Activated naive CD8-positive, alpha-beta T cell treated with anti-CD3 and anti-CD28 coated beads for 36 hours (primary cell): ENCODE measurements around the gene MCRIP2. TPM values are rescaled to one million over a fixed set of nuclear protein-coding genes. Genes with fewer than 3 reads are reported as not detected.
"Not testable (repeated sequence)": the region's sequence is repeated elsewhere in the genome, so short reads cannot be mapped to it uniquely, and the experiment has no call there.

Experiments
- DNase-seq: peaks from one replicate; pipeline ENCODE4 v3.0.0; 2021
- H3K27ac Mint-ChIP-seq: one replicate; pipeline ENCODE4 v1.8.0; 2022; ENCODE audit warnings: mild to moderate bottlenecking, moderate library complexity, mixed read lengths
- H3K27me3 Mint-ChIP-seq: one replicate; pipeline ENCODE4 v1.8.0; 2022; ENCODE audit warnings: mild to moderate bottlenecking, mixed read lengths
- H3K36me3 Mint-ChIP-seq: one replicate; pipeline ENCODE4 v1.8.0; 2021; ENCODE audit warnings: mild to moderate bottlenecking, mixed read lengths
- H3K4me1 Mint-ChIP-seq: one replicate; pipeline ENCODE4 v1.8.0; 2021; ENCODE audit warnings: mixed read lengths
- H3K4me3 Mint-ChIP-seq: one replicate; pipeline ENCODE4 v1.8.0; 2022; ENCODE audit warnings: mild to moderate bottlenecking, moderate library complexity, mixed read lengths
- H3K9me3 Mint-ChIP-seq: one replicate; pipeline ENCODE4 v1.8.0; 2022; ENCODE audit warnings: mixed read lengths
- total RNA-seq, 2 experiments: library from RNA; stranded (reverse); gene quantifications; one replicate each; pipeline ENCODE4 v1.2.3, GENCODE V29; 2021

The MCRIP2 gene, protein sequence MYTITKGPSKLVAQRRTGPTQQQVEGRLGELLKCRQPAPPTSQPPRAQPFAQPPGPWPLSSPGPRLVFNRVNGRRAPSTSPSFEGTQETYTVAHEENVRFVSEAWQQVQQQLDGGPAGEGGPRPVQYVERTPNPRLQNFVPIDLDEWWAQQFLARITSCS
- total RNA-seq, result 10 to 100 TPM; 56.0 to 60.3 TPM

DNA sequence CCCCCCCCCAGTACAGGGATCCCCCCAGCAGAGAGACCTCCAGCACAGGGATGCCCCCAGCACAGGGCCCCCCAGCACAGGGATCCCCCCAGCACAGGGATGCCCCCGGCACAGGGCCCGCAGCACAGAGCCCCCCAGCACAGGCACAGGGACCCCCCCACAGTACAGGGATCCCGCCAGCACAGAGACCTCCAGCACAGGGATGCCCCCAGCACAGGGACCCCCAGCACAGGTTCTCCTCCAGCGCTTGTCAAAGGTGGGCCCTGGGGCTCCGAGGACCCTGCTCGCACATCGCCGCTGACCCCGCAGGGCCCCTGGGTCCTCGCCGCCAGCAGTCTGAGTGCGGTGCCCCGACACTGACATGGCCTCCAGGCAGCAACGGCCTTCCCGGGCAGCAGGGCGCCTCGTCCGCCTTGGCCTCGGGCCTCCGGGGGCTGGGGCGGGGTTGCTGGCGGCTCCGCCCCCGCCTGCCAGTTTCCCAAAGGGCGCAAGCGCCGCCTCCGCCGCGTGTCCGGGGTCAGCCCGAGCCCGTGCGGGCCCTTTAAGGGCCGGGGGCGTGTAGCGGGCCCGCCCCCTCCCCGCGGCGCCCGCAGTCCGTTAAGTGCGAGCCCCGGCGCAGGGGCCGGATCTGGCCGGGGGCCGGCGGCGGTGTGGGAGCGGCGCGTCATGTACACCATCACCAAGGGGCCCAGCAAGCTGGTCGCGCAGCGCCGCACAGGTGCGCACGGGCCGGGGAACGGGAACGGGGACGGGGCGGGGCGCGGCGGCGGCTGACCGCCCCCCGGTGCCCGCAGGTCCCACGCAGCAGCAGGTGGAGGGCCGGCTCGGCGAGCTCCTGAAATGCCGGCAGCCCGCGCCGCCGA is at the start of gene MCRIP2:
Gene MCRIP2 (plus strand): TSS at position 503 of the 863 bp plus-strand sequence. CDS start 164 bp downstream, at position 667.
- Mint-ChIP-seq H3K36me3 (peaks cover 13% of the 10 kb centered on the region), H3K9me3 (no peaks in the 10 kb centered on the region), H3K4me3 (peak within 1 kb of the TSS; percentile 83), H3K4me1 (peaks cover 18% of the 10 kb centered on the region), H3K27me3 (peaks cover 3% of the 10 kb centered on the region), H3K27ac (peak within 1 kb of the TSS; percentile 66)
- peak; percentile 88 for DNase-seq

DNA sequence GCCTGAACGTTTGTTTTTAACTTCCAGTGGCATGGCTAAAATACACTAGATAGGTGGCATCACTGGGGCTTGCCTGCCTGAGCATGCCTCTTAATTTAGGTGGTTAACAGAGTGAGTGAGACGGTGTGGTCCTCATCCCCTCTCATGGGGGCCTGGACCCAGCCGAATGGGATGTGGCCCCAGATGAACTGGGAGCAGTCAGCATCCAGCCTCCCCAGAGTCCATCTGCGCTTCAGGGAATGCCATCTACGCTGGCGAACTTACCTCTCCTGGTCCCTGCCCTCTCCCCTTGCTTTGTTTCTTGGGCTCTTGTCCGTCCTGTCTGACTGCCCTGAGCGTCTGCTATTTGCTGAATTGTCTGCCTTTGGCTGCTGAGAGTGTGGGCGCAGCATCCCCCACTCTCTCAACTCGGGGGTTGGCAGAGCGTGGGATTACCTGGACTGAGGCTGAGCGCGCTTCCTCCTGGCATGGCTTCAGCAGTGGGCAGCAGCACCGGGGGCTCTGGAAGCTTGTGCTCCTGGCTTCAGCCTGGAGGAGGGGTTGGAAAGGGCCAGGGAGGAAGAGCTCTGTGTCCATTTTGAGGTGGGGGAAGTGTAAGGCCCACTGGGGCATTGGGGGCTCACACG is 49.6 kb upstream of the MCRIP2 start:
- DNase-seq, result no peak
- H3K27ac Mint-ChIP-seq, result no peak overlapping the region
- H3K27me3 Mint-ChIP-seq, result no peaks in the 10 kb centered on the region
- H3K36me3 Mint-ChIP-seq, result peaks cover 14% of the 10 kb centered on the region
- H3K4me1 Mint-ChIP-seq, result peaks cover 28% of the 10 kb centered on the region
- H3K9me3 Mint-ChIP-seq, result no peaks in the 10 kb centered on the region
- H3K4me3 Mint-ChIP-seq, result no peak overlapping the region

DNA sequence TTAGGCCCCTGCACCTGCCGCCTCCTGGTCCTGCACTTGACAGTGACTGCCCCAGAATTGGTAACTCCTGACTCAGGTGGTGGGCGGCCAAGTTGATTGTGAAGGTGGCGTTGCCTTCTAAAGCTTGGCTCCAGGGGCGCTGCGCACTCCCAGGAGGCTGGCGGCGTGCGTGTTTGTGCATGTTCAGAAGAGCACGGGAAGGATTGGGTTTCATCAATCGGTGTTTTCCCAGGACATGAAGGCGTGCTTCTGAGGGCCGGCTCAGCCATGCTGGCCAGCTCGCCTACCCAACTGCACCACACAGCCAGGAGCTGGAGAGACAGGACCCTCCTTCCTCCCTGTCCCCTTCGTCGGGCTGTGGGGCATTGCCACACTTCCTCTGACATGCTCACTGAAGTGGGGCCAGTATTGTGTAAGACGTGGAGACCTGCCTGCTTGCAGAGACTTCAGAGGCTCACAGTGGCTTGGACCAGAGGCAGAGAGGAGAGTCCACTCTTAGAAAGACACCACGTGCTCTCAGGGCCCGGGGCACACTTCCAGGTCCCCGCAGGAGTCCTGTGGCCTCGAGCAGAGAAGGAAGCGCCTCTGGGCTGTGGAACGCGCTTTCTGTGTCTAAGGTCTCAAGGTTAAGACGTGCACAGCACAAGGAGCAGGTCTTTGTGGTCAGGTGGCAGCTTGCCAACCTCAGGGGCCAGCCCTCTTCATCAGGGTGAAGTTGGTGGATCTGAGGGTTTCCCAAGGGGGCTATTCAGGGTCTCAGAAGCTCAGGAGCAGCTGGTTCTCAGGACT is 48.9 kb upstream of the MCRIP2 start:
- no peak overlapping the region for H3K4me3 Mint-ChIP-seq
- no peak for DNase-seq
- peaks cover 23% of the 10 kb centered on the region for H3K4me1 Mint-ChIP-seq
- peaks cover 12% of the 10 kb centered on the region for H3K36me3 Mint-ChIP-seq
- no peaks in the 10 kb centered on the region for H3K27me3 Mint-ChIP-seq
- H3K9me3 Mint-ChIP-seq, result no peaks in the 10 kb centered on the region
- no peak overlapping the region for H3K27ac Mint-ChIP-seq

DNA sequence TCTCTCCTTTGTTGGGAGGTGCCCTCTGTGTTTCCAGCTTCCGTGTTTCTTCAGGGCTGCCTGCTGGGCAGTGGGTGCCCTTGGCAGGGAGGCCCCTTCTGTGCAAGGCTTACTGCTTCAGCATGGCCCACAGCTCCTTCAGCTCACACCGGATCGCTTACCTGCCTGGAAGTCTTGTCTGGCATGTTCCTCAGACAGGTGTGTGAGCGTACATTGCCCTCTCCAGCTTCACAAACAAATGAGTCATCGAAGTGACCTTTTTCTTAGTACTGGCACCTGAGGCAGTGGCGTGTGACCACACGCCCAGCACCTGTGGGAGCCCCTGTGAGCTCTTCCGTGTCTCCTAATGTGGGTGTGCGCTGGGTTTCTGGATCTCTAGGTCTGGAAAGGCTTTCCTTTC is 48.2 kb upstream of the MCRIP2 start:
- Mint-ChIP-seq H3K9me3 (no peaks in the 10 kb centered on the region), H3K27ac (no peak overlapping the region), H3K36me3 (peaks cover 6% of the 10 kb centered on the region), H3K4me1 (peaks cover 23% of the 10 kb centered on the region), H3K4me3 (no peak overlapping the region), H3K27me3 (no peaks in the 10 kb centered on the region)
- DNase-seq, result no peak

DNA sequence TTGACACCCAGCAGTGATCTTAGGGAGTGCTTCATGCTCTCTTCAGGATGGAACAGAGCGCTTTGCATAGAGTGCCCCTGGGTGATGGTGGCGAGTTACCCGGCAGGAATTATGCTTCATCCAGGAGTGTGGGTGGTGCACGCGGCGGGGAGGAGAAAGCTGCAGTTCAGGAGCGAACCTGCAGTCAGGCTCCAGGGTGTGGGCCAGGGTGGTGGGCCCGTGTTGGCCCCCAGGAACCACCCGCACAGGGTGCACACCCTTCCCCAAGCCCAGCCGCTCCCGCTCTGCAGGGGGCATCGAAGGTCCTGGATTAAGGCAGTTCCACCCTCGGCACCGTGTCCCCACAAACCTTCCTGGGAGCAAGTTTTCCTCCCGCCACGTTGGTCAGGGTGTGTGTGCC is 47.8 kb upstream of the MCRIP2 start:
- Mint-ChIP-seq H3K4me1 (peaks cover 23% of the 10 kb centered on the region), H3K9me3 (no peaks in the 10 kb centered on the region), H3K4me3 (no peak overlapping the region), H3K27me3 (no peaks in the 10 kb centered on the region), H3K36me3 (peaks cover 8% of the 10 kb centered on the region), H3K27ac (no peak overlapping the region)
- DNase-seq, result no peak

DNA sequence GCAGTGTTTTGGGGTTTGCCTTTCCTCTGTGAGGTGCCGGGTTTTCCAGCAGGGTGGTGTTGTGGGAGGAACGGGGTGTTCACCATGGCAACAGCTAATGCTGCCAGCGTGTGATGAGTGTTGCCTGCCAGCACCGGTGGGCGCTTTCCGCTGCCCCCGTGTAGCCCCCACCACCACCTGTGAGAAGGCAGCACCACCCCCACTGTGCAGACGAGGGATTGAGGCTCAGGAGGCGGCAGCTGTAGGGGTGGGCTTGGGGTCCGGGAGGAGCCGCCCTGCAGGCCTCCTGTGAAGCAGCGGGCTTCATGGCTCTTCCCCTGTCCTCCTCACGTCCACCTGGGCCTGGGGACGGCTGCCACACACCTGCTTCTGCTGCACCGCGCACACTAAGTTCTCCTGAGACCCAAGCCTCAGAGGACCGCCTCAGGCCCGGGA is 46.5 kb upstream of the MCRIP2 start:
- Mint-ChIP-seq H3K27me3 (no peaks in the 10 kb centered on the region), H3K9me3 (no peaks in the 10 kb centered on the region), H3K4me3 (no peak overlapping the region), H3K27ac (no peak overlapping the region), H3K36me3 (peaks cover 15% of the 10 kb centered on the region), H3K4me1 (peaks cover 23% of the 10 kb centered on the region)
- DNase-seq, result no peak

DNA sequence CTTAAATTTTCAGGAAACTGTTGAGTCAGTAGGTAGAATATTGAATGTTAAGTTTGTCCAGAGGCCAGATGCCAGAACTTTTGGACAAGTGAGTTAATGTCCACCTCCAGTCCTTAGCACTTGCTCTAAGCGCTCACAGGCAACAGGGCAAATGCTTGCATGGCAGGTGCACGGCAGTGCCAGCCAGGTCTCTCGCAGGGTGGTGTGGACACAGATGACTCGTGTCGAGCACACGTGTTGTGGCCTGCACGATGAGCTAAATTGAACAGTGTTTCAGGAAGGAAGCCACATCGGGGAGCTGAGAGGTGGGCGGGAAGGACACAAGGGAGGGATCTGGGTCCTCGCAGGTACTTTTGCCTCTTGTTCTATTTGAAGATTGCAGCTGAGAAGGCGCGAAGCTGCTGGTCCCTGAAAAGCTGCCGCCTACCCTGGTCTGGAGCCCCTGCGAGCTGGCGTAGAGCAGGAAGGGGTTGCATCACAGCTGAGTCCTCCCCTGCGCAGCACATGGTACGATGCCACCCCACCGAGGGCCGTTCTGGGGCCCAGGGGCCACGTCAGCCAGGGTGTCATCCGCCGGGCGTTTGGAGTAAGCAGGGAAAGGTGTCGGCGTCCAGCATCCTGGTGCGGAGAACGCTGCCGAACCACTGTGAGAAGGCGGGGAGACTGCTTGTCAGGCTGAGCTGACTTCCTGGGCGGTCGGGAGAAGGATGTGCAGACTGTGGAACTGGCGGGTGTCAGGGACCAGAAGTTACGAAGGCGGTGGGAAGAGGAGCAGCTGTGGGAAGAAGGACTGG is 45.5 kb upstream of the MCRIP2 start:
- no peaks in the 10 kb centered on the region for H3K27me3 Mint-ChIP-seq
- H3K36me3 Mint-ChIP-seq, result peaks cover 15% of the 10 kb centered on the region
- H3K9me3 Mint-ChIP-seq, result no peaks in the 10 kb centered on the region
- no peak overlapping the region for H3K27ac Mint-ChIP-seq
- no peak for DNase-seq
- H3K4me3 Mint-ChIP-seq, result no peak overlapping the region
- peaks cover 17% of the 10 kb centered on the region for H3K4me1 Mint-ChIP-seq

DNA sequence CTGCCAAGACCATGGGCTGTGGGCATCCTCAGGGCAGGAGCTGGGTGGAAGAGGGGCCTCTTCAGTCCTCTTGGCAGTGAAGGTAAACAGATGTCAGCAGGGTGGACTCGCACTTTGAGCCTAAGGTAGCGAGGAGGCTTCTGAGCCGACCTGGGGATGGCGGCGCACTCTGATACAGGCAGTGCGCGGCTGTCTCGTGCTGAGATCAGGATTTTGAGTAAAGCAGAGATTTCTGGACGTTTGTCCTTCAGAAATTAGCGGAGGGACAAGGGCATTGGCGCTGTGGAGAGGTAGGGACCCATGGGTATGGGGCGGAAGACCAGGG is 44.9 kb upstream of the MCRIP2 start:
- H3K4me1 Mint-ChIP-seq, result peaks cover 15% of the 10 kb centered on the region
- no peak overlapping the region for H3K4me3 Mint-ChIP-seq
- no peak overlapping the region for H3K27ac Mint-ChIP-seq
- DNase-seq, result no peak
- H3K9me3 Mint-ChIP-seq, result no peaks in the 10 kb centered on the region
- H3K36me3 Mint-ChIP-seq, result peaks cover 15% of the 10 kb centered on the region
- no peaks in the 10 kb centered on the region for H3K27me3 Mint-ChIP-seq

DNA sequence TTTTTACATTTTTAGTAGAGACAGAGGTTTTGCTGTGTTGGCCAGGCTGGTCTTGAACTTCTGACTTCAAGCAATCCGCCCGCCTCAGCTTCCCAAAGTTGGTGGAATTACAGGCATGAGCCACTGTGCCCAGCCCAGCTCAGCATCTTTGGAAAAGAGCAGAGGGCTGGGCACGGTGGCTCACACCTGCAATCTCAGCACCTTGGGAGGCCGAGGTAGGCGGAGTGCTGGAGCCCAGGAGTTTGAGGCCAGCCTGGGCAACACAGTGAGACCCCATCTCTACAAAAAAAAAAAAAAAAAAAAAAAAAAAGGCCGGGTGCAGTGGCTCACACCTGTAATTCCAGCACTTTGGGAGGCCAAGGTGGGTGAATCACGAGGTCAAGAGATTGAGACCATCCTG is 44.0 kb upstream of the MCRIP2 start:
- Mint-ChIP-seq H3K4me1 (peaks cover 13% of the 10 kb centered on the region), H3K36me3 (peaks cover 15% of the 10 kb centered on the region)
- not testable (repeated sequence) for H3K27ac Mint-ChIP-seq, H3K4me3 Mint-ChIP-seq, H3K9me3 Mint-ChIP-seq, DNase-seq, H3K27me3 Mint-ChIP-seq

DNA sequence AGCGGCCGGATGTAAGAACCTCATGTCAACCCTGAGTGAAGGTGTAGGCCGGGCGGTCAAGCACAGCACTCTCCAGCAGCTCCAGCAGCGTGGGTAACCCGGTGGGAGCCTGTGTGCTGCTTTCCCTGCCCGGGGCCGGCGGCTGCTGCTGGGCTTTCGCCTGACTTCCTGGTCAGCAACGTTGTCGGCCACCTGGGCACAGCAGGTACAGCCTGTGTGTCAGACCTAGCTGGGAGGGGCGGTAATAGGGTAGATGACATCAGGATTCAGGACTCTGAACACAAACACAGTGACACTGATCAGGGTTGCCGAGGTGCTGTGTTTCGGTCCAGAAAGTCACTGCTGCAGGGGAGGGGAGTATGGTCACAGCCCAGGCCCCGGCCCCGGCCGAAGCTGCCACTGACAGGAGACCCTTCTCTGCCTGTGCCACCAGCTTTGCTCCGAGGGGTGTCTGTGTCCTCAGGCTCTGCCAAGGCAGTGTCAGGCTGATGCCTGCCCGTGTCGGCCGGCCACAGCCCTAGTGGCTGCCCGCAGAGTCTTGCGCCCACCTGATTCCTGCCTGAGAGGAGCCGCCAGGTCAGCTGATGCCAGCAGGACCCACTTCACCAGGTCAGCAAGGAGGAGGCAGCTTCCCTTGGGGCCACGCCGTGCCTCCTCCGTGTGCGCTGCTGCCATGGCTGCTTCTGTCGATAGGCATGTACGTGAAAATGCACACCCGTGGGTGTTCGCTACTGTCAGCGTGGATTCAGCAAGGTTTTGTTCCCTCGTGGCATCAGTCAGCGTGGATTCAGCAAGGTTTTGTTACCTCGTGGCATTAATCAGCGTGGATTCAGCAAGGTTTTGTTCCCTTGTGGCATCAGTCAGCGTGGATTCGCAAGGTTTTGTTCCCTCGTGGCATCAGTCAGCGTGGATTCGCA is 42.5 kb upstream of the MCRIP2 start:
- Mint-ChIP-seq H3K9me3 (no peaks in the 10 kb centered on the region), H3K4me3 (no peak overlapping the region), H3K4me1 (peaks cover 18% of the 10 kb centered on the region)

DNA sequence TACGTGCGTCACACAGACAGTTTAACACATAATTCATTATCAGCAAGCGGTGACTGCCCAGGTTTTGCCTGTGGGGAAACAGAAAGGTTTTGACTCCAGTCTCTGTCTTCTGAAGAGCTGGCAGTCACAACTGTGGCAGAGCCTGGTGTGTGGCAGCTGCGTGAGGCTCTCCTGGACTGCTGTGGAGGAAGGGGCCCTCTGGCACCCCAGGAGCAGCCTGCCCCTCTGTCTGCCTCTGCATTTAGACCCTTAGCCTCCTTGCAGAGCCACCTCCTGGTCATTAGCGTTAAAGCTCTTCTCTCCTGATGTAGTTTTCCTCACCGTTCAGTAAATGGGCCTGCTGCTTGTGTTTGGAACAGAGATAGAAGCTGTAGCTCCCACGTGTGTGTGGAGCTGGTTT is 40.8 kb upstream of the MCRIP2 start:
- Mint-ChIP-seq H3K4me1 (peaks cover 16% of the 10 kb centered on the region), H3K4me3 (no peak overlapping the region), H3K27ac (no peak overlapping the region), H3K9me3 (no peaks in the 10 kb centered on the region), H3K27me3 (no peaks in the 10 kb centered on the region), H3K36me3 (peaks cover 24% of the 10 kb centered on the region)
- DNase-seq, result no peak

More for the DNA sequence above, 42.5 kb upstream of the MCRIP2 start:
- H3K36me3 Mint-ChIP-seq, result peaks cover 16% of the 10 kb centered on the region
- DNase-seq, result no peak
- no peaks in the 10 kb centered on the region for H3K27me3 Mint-ChIP-seq
- H3K27ac Mint-ChIP-seq, result no peak overlapping the region

DNA sequence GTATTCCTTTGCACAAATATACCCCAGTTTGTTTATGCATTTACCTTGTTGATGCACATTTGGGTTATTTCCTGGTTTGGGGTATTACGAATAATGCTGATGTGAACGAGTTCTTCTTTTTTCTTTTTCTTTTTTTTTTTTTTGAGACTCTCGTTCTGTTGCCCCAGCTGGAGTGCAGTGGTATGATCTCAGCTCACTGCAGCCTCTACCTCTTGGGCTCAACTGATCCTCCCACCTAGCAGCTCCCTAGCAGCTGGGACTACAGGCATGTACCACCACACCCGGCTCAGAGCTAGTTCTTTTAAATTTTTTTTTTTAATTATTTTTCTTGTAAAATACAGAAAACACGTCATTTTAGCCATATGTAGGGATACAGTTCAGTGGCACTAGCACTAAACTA is 37.7 kb upstream of the MCRIP2 start:
- no peak for DNase-seq
- Mint-ChIP-seq H3K4me3 (no peak overlapping the region), H3K9me3 (no peaks in the 10 kb centered on the region), H3K4me1 (peaks cover 17% of the 10 kb centered on the region), H3K36me3 (peaks cover 15% of the 10 kb centered on the region), H3K27me3 (no peaks in the 10 kb centered on the region), H3K27ac (no peak overlapping the region)

DNA sequence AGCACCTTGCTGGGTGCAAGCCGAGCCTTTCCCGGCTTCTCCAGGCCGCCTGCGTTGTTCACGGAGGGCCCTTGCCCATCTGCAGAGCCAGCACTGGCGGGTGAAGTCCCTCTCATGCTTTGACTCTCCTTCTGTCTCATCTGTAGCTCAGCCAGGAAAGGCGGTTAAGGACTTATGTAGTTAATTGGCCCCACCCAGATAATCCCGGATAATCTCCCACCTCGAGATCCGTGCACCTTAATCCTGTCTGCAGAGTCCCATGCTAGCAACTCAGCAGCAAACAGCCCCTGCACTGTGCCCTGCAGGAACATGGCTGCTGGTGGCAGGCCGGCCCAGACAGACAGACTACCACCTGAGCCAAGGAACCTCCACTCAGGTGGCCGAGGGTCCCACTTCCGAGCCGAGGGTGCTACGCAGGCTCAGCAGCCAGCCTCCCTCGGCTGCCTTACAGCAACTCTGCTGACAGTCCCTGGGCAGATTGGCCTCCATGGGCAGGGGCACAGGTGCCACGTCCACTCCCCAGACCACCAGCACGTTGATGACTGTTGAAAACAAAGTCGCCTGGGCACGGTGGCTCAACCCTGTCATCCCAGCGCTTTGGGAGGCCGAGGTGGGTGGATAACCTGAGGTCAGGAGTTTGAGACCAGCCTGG is 34.8 kb upstream of the MCRIP2 start:
- H3K9me3 Mint-ChIP-seq, result no peaks in the 10 kb centered on the region
- H3K36me3 Mint-ChIP-seq, result peaks cover 9% of the 10 kb centered on the region
- H3K4me1 Mint-ChIP-seq, result peaks cover 23% of the 10 kb centered on the region
- no peak for DNase-seq
- no peaks in the 10 kb centered on the region for H3K27me3 Mint-ChIP-seq
- no peak overlapping the region for H3K4me3 Mint-ChIP-seq
- no peak overlapping the region for H3K27ac Mint-ChIP-seq
